ENCODE results near the gene SNIP1. TPM values are rescaled to one million over a fixed set of nuclear protein-coding genes. Genes with fewer than 3 reads are reported as not detected.

Gene SNIP1
- total and polyA plus RNA-seq, 8 donors, result 3.6 to 132 (median 16.0) TPM

- Histone ChIP-seq H3K36me3 (peaks cover 30 to 92% (median 84%) of the 10 kb centered on the region in 4 donors), H3K9me3 (no peaks in the 10 kb centered on the region), H3K27ac (no peak overlapping the region), H3K27me3 (no peaks in the 10 kb centered on the region), H3K4me3 (no peak overlapping the region), H3K4me1 (peaks cover 18 to 27% (median 26%) of the 10 kb centered on the region in 4 donors)
- intact Hi-C loops (cut with DNase I; ENCODE audit: low total_unique reads), result loop anchor here (5.0 kb wide), 1 partner anchor 175 kb away; no protein-coding TSS in a partner anchor
- DNase-seq, result no peak
- TF ChIP-seq EP300 (IDR thresholded peaks at IDR 0.05), result no peak
- no peak for TF ChIP-seq POLR2AphosphoS5 (IDR thresholded peaks at IDR 0.05)
- no peak for TF ChIP-seq POLR2A (IDR thresholded peaks at IDR 0.05)
- TF ChIP-seq, protein P1, sequence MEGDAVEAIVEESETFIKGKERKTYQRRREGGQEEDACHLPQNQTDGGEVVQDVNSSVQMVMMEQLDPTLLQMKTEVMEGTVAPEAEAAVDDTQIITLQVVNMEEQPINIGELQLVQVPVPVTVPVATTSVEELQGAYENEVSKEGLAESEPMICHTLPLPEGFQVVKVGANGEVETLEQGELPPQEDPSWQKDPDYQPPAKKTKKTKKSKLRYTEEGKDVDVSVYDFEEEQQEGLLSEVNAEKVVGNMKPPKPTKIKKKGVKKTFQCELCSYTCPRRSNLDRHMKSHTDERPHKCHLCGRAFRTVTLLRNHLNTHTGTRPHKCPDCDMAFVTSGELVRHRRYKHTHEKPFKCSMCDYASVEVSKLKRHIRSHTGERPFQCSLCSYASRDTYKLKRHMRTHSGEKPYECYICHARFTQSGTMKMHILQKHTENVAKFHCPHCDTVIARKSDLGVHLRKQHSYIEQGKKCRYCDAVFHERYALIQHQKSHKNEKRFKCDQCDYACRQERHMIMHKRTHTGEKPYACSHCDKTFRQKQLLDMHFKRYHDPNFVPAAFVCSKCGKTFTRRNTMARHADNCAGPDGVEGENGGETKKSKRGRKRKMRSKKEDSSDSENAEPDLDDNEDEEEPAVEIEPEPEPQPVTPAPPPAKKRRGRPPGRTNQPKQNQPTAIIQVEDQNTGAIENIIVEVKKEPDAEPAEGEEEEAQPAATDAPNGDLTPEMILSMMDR (IDR thresholded peaks at IDR 0.05), result no peak
These were observed 52.0 kb downstream of the SNIP1 start for GRCh38 chr1:37502104-37502503.

DNA sequence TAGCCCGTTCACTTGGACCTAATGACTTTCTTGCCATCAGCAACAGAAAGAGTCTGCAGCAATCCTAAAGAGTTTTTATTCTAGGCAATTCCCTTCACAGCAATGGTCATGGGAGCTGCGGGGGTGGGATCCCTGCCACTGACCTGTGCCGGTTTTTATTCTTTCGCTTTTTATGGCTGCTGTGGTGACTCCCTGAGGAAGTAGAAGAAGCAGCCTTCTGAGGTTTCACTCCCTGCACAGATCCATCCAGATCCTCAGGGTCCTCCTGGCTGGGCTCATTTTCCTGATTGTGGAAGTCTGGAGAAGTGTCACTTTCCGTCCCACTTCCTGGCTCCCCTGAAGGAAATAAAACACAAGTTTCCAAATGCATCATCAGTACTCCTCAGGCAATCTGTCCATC is 52.4 kb downstream of the SNIP1 start:
- Histone ChIP-seq H3K4me1 (peaks cover 18 to 27% (median 26%) of the 10 kb centered on the region in 4 donors), H3K9me3 (no peaks in the 10 kb centered on the region), H3K27ac (no peak overlapping the region), H3K36me3 (peaks cover 25 to 89% (median 81%) of the 10 kb centered on the region in 4 donors), H3K27me3 (no peaks in the 10 kb centered on the region), H3K4me3 (no peak overlapping the region)
- 89 to 95% (median 92%) methylated on average over 5 of the region's 5 CpGs for WGBS, 5 donors
- TF ChIP-seq EP300 (IDR thresholded peaks at IDR 0.05) (no peak), POLR2A (IDR thresholded peaks at IDR 0.05) (no peak), POLR2AphosphoS5 (IDR thresholded peaks at IDR 0.05) (no peak)
- TF ChIP-seq, protein P1 (IDR thresholded peaks at IDR 0.05), result no peak
- intact Hi-C loops (cut with DNase I; ENCODE audit: low total_unique reads), result loop anchor here (5.0 kb wide), 1 partner anchor 176 kb away; no protein-coding TSS in a partner anchor
- no peak for DNase-seq

- WGBS, 5 donors, result 45 to 64% (median 57%) methylated on average over 4 of the region's 4 CpGs
- peak in 2 of 3 donors; percentile 41 to 74 for TF ChIP-seq POLR2AphosphoS5 (IDR thresholded peaks at IDR 0.05)
- TF ChIP-seq EP300 (IDR thresholded peaks at IDR 0.05), result no peak
- TF ChIP-seq, protein P1 (IDR thresholded peaks at IDR 0.05), result no peak
- TF ChIP-seq POLR2A (IDR thresholded peaks at IDR 0.05), result no peak
- Histone ChIP-seq H3K9me3 (no peaks in the 10 kb centered on the region), H3K27me3 (no peaks in the 10 kb centered on the region), H3K27ac (peak overlapping the region; percentile 27 to 80 (median 56)), H3K36me3 (peaks cover 19 to 86% (median 74%) of the 10 kb centered on the region in 4 donors), H3K4me1 (peaks cover 18 to 27% (median 26%) of the 10 kb centered on the region in 4 donors), H3K4me3 (no peak overlapping the region)
- intact Hi-C loops (cut with DNase I; ENCODE audit: low total_unique reads), result no loop called here
- DNase-seq, result peak; percentile 62 to 69
These were observed 55.0 kb downstream of the SNIP1 start for GRCh38 chr1:37498872-37499617.

GRCh38 chr1:37497832-37498231 is 56.3 kb downstream of the SNIP1 start:
- no peak overlapping the region for H3K4me3 ChIP-seq
- no peaks in the 10 kb centered on the region for H3K27me3 ChIP-seq
- 51 to 69% (median 59%) methylated on average over 2 of the region's 2 CpGs for WGBS, 5 donors
- H3K27ac ChIP-seq, result peak overlapping the region in 4 of 5 donors; percentile 27 to 80 (median 54)
- H3K9me3 ChIP-seq, result no peaks in the 10 kb centered on the region
- TF ChIP-seq POLR2AphosphoS5 (IDR thresholded peaks at IDR 0.05), result peak in 2 of 3 donors; percentile 10 to 51
- TF ChIP-seq, protein P1 (IDR thresholded peaks at IDR 0.05), result no peak
- DNase-seq, result peak; percentile 78 to 86
- H3K4me1 ChIP-seq, result peaks cover 18 to 27% (median 26%) of the 10 kb centered on the region in 4 donors
- intact Hi-C loops (cut with DNase I; ENCODE audit: low total_unique reads), result no loop called here
- peaks cover 26 to 86% (median 74%) of the 10 kb centered on the region in 4 donors for H3K36me3 ChIP-seq
